ENCODE measurements around the gene DNM3.

- TF ChIP-seq POLR2A (IDR thresholded peaks at IDR 0.05; ENCODE audit: low read length) (no peak), GATA1 (IDR thresholded peaks at IDR 0.05; ENCODE audit: low read depth, low read length) (no peak)
These were observed 244.8 kb downstream of the DNM3 start for GRCh38 chr1:172086137-172086536.
